ENCODE results near the gene DMD. TPM values are rescaled to one million over a fixed set of nuclear protein-coding genes. Genes with fewer than 3 reads are reported as not detected.

DMD gene
- total and polyA plus RNA-seq, 2 donors (not counting 1 experiment from before 2014, with no cell fraction given) = 2.0 to 51.8 TPM

GRCh38 chrX:31459361-31459760, 1752.0 kb downstream of the DMD start:
- no peak overlapping the region for H3K27ac Mint-ChIP-seq
- Histone ChIP-seq H3K27me3 (replicated peaks in 1 of 4; ENCODE audit: control extremely low read depth in 1 of 4, control insufficient read depth in 3 of 4, insufficient read depth in 4 of 4, low read length in 3 of 4) (no peaks in the 10 kb centered on the region), H3K4me2 (replicated peaks; ENCODE audit: low read depth, low read length, poor library complexity, severe bottlenecking) (no peak overlapping the region), H3K79me2 (ENCODE audit: control insufficient read depth, insufficient read depth, low read length) (no peaks in the 10 kb centered on the region), H3K27ac (ENCODE audit: low read length in 2 of 2) (no peak overlapping the region), H3K4me3 (ENCODE audit: control extremely low read depth in 1 of 5, extremely low read depth in 1 of 5, insufficient read depth in 1 of 5, low read depth in 2 of 5, low read length in 4 of 5) (no peak overlapping the region), H3K4me1 (ENCODE audit: control insufficient read depth in 2 of 2, insufficient read depth in 2 of 2, low read length in 2 of 2) (no peaks in the 10 kb centered on the region), H3K9ac (ENCODE audit: low read length) (no peak overlapping the region), H3K9me3 (ENCODE audit: control extremely low read depth in 1 of 3, control insufficient read depth in 2 of 3, insufficient read depth in 1 of 3, low read length in 2 of 3) (no peaks in the 10 kb centered on the region), H3K36me3 (replicated peaks in 1 of 2; ENCODE audit: control extremely low read depth in 1 of 2, control insufficient read depth in 1 of 2, extremely low read depth in 1 of 2, insufficient read depth in 2 of 2, low read length in 1 of 2) (no peaks in the 10 kb centered on the region), H4K20me1 (ENCODE audit: control insufficient read depth, insufficient read depth, low read length, poor library complexity, severe bottlenecking) (no peaks in the 10 kb centered on the region), H2AFZ (ENCODE audit: insufficient read depth, low read depth, low read length, poor library complexity, severe bottlenecking) (no peak overlapping the region)
- POLR2A ChIA-PET = no interaction called here
- TF ChIP-seq, protein P1, sequence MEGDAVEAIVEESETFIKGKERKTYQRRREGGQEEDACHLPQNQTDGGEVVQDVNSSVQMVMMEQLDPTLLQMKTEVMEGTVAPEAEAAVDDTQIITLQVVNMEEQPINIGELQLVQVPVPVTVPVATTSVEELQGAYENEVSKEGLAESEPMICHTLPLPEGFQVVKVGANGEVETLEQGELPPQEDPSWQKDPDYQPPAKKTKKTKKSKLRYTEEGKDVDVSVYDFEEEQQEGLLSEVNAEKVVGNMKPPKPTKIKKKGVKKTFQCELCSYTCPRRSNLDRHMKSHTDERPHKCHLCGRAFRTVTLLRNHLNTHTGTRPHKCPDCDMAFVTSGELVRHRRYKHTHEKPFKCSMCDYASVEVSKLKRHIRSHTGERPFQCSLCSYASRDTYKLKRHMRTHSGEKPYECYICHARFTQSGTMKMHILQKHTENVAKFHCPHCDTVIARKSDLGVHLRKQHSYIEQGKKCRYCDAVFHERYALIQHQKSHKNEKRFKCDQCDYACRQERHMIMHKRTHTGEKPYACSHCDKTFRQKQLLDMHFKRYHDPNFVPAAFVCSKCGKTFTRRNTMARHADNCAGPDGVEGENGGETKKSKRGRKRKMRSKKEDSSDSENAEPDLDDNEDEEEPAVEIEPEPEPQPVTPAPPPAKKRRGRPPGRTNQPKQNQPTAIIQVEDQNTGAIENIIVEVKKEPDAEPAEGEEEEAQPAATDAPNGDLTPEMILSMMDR (IDR thresholded peaks at IDR 0.05) = no peak
- TF ChIP-seq EZH2 (IDR thresholded peaks at IDR 0.05; ENCODE audit: borderline replicate concordance, insufficient read depth, low read depth, low read length, poor library complexity, severe bottlenecking) = no peak
- no peak for ATAC-seq (ENCODE audit: low read depth)
- H3K9me3 Mint-ChIP-seq (ENCODE audit: insufficient read depth) = no peaks in the 10 kb centered on the region
- no peak for DNase-seq
- CTCF ChIA-PET = no interaction called here
- intact Hi-C loops (cut with micrococcal nuclease) = no loop called here
- no peaks in the 10 kb centered on the region for H3K4me1 Mint-ChIP-seq
- no peak overlapping the region for H3K4me3 Mint-ChIP-seq
- WGBS (ENCODE audit: insufficient coverage) = no CpG with 5 or more reads among the region's 5 CpGs
- H3K27me3 Mint-ChIP-seq = no peaks in the 10 kb centered on the region

DNA sequence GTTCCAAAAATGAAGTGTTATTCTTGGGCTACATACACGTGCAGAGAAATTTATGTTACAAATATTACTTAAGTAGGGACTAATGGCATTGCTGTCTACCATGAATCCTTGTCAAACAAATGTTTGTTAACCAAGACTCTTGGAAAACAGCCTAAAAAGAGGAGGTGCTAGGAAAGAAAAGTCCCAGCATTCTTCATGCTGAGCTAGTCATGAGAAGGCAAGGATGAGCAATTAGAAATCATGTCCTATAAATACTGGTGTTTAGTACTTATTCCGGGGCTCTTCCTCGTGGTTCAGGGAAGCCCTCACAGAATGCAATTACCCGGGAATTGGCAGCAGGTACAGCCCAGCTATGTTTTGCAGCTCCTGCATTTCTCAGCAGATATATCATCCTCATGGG, 1761.4 kb downstream of the DMD start:
- H3K79me2 ChIP-seq (ENCODE audit: control insufficient read depth, insufficient read depth, low read length) = no peaks in the 10 kb centered on the region
- POLR2A ChIA-PET = no interaction called here
- no peak for ATAC-seq (ENCODE audit: low read depth)
- H3K27me3 ChIP-seq (replicated peaks in 1 of 4; ENCODE audit: control extremely low read depth in 1 of 4, control insufficient read depth in 3 of 4, insufficient read depth in 4 of 4, low read length in 3 of 4) = no peaks in the 10 kb centered on the region
- no peak overlapping the region for H3K27ac Mint-ChIP-seq
- H4K20me1 ChIP-seq (ENCODE audit: control insufficient read depth, insufficient read depth, low read length, poor library complexity, severe bottlenecking) = no peaks in the 10 kb centered on the region
- no peaks in the 10 kb centered on the region for H3K27me3 Mint-ChIP-seq
- no CpG with 5 or more reads among the region's 4 CpGs for WGBS (ENCODE audit: insufficient coverage)
- H3K4me3 Mint-ChIP-seq = no peak overlapping the region
- no peaks in the 10 kb centered on the region for H3K9me3 ChIP-seq (ENCODE audit: control extremely low read depth in 1 of 3, control insufficient read depth in 2 of 3, insufficient read depth in 1 of 3, low read length in 2 of 3)
- no peak overlapping the region for H3K4me2 ChIP-seq (replicated peaks; ENCODE audit: low read depth, low read length, poor library complexity, severe bottlenecking)
- DNase-seq = no peak
- H3K4me3 ChIP-seq (ENCODE audit: control extremely low read depth in 1 of 5, extremely low read depth in 1 of 5, insufficient read depth in 1 of 5, low read depth in 2 of 5, low read length in 4 of 5) = no peak overlapping the region
- intact Hi-C loops (cut with micrococcal nuclease) = no loop called here
- CTCF ChIA-PET = no interaction called here
- no peak overlapping the region for H3K9ac ChIP-seq (ENCODE audit: low read length)
- no peaks in the 10 kb centered on the region for H3K4me1 Mint-ChIP-seq
- H3K36me3 ChIP-seq (replicated peaks in 1 of 2; ENCODE audit: control extremely low read depth in 1 of 2, control insufficient read depth in 1 of 2, extremely low read depth in 1 of 2, insufficient read depth in 2 of 2, low read length in 1 of 2) = no peaks in the 10 kb centered on the region
- H3K27ac ChIP-seq (ENCODE audit: low read length in 2 of 2) = no peak overlapping the region
- H3K4me1 ChIP-seq (ENCODE audit: control insufficient read depth in 2 of 2, insufficient read depth in 2 of 2, low read length in 2 of 2) = no peaks in the 10 kb centered on the region
- H3K9me3 Mint-ChIP-seq (ENCODE audit: insufficient read depth) = no peaks in the 10 kb centered on the region
- TF ChIP-seq, protein P1 (IDR thresholded peaks at IDR 0.05) = no peak
- TF ChIP-seq EZH2 (IDR thresholded peaks at IDR 0.05; ENCODE audit: borderline replicate concordance, insufficient read depth, low read depth, low read length, poor library complexity, severe bottlenecking) = no peak
- H2AFZ ChIP-seq (ENCODE audit: insufficient read depth, low read depth, low read length, poor library complexity, severe bottlenecking) = no peak overlapping the region
